Measurements from ENCODE around the gene ZFAND2B. TPM values are rescaled to one million over a fixed set of nuclear protein-coding genes. Genes with fewer than 3 reads are reported as not detected.

Gene ZFAND2B
- total RNA-seq, 1 donor from 2014 or later: 29.3 TPM

- Mint-ChIP-seq H3K4me3 (ENCODE audit: low read depth) (no peak overlapping the region), H3K27ac (peak overlapping the region; percentile 77), H3K27me3 (peaks cover 41% of the 10 kb centered on the region), H3K36me3 (ENCODE audit: insufficient read depth) (no peaks in the 10 kb centered on the region), H3K4me1 (ENCODE audit: low read depth) (peaks cover 21% of the 10 kb centered on the region), H3K9me3 (ENCODE audit: low read depth) (no peaks in the 10 kb centered on the region)
- TF ChIP-seq CTCF (IDR thresholded peaks at IDR 0.05; ENCODE audit: unreplicated experiment): no peak
- no peak for DNase-seq (ENCODE audit: low spot score, unreplicated experiment)
Measured at GRCh38 chr2:219250049-219250781, 43.6 kb downstream of the ZFAND2B start.

GRCh38 chr2:219251656-219252055, 45.1 kb downstream of the ZFAND2B start:
- Mint-ChIP-seq H3K27ac (no peak overlapping the region), H3K4me3 (ENCODE audit: low read depth) (no peak overlapping the region), H3K27me3 (peaks cover 55% of the 10 kb centered on the region), H3K4me1 (ENCODE audit: low read depth) (peaks cover 17% of the 10 kb centered on the region), H3K9me3 (ENCODE audit: low read depth) (no peaks in the 10 kb centered on the region), H3K36me3 (ENCODE audit: insufficient read depth) (no peaks in the 10 kb centered on the region)
- TF ChIP-seq CTCF (IDR thresholded peaks at IDR 0.05; ENCODE audit: unreplicated experiment): no peak
- DNase-seq (ENCODE audit: low spot score, unreplicated experiment): no peak

GRCh38 chr2:219252084-219252483, 45.5 kb downstream of the ZFAND2B start:
- no peaks in the 10 kb centered on the region for H3K9me3 Mint-ChIP-seq (ENCODE audit: low read depth)
- H3K4me1 Mint-ChIP-seq (ENCODE audit: low read depth): peaks cover 17% of the 10 kb centered on the region
- H3K27me3 Mint-ChIP-seq: peaks cover 56% of the 10 kb centered on the region
- no peak for TF ChIP-seq CTCF (IDR thresholded peaks at IDR 0.05; ENCODE audit: unreplicated experiment)
- no peak overlapping the region for H3K4me3 Mint-ChIP-seq (ENCODE audit: low read depth)
- DNase-seq (ENCODE audit: low spot score, unreplicated experiment): no peak
- no peaks in the 10 kb centered on the region for H3K36me3 Mint-ChIP-seq (ENCODE audit: insufficient read depth)
- H3K27ac Mint-ChIP-seq: no peak overlapping the region

GRCh38 chr2:219252570-219252899, 46.0 kb downstream of the ZFAND2B start:
- no peak for DNase-seq (ENCODE audit: low spot score, unreplicated experiment)
- H3K27ac Mint-ChIP-seq: no peak overlapping the region

More at GRCh38 chr2:219252570-219252899, 46.0 kb downstream of the ZFAND2B start:
- H3K4me1 Mint-ChIP-seq (ENCODE audit: low read depth): peaks cover 17% of the 10 kb centered on the region
- no peaks in the 10 kb centered on the region for H3K36me3 Mint-ChIP-seq (ENCODE audit: insufficient read depth)
- peak overlapping the region; percentile 59 for H3K4me3 Mint-ChIP-seq (ENCODE audit: low read depth)
- TF ChIP-seq CTCF (IDR thresholded peaks at IDR 0.05; ENCODE audit: unreplicated experiment): no peak
- H3K9me3 Mint-ChIP-seq (ENCODE audit: low read depth): no peaks in the 10 kb centered on the region
- peaks cover 56% of the 10 kb centered on the region for H3K27me3 Mint-ChIP-seq
